Cardiac muscle cell (in vitro differentiated cells and primary cell): Measurements from ENCODE around the gene MAN1C1. TPM values are rescaled to one million over a fixed set of nuclear protein-coding genes. Genes with fewer than 3 reads are reported as not detected.

ENCODE experiments used
- DNase-seq, 2 donors: peaks; one replicate each; pipeline versions ENCODE4 v3.0.0 to v3.0.0-alpha.2; 2010 to 2017; ENCODE audit warnings: low read depth in 1 of 2, low spot score in 1 of 2
- H3K27ac ChIP-seq: fragments of 200-600 bp; sonication (generic); 2 replicates; pipeline ENCODE4 v1.5.1; 2016
- H3K27me3 ChIP-seq: fragments of 200-600 bp; sonication (generic); 2 replicates; pipeline ENCODE4 v1.6.0; 2016; ENCODE audit warnings: control low read depth
- H3K36me3 ChIP-seq: fragments of 200-600 bp; sonication (generic); 2 replicates; pipeline ENCODE4 v1.5.1; 2016; ENCODE audit warnings: control low read depth
- H3K4me1 ChIP-seq: fragments of 200-600 bp; sonication (generic); 2 replicates; pipeline ENCODE4 v1.8.1; 2017; ENCODE audit warnings: low read depth, mild to moderate bottlenecking, mixed run types
- H3K4me3 ChIP-seq: fragments of 200-600 bp; sonication (generic); 2 replicates; pipeline ENCODE4 v1.5.1; 2016; ENCODE audit warnings: mild to moderate bottlenecking
- H3K9me3 ChIP-seq: fragments of 200-600 bp; sonication (generic); 2 replicates; pipeline ENCODE4 v1.5.1; 2017; ENCODE audit warnings: low read depth, mild to moderate bottlenecking, control low read depth
- polyA plus RNA-seq: library from polyadenylated mRNA; unstranded; fragments of >200 nt; fragmentation: Nextera tagmentation; extraction: Ambion mirVana; gene quantifications from 2 replicates; pipeline ENCODE4 v1.2.1, GENCODE V29; 2016
- total RNA-seq: library from RNA; depleted of rRNA; stranded (reverse); fragments of >200 nt; gene quantifications from 2 replicates; pipeline ENCODE4 v1.2.3, GENCODE V29; 2016
- TF ChIP-seq, protein P1 (sequence below): IDR thresholded peaks from 2 replicates; pipeline ENCODE4 v1.5.1; 2012; ENCODE audit warnings: low read depth, mild to moderate bottlenecking, low read length

Gene MAN1C1
- total and polyA plus RNA-seq, 2 experiments from 2014 or later = 88.8 to 118 TPM

DNA sequence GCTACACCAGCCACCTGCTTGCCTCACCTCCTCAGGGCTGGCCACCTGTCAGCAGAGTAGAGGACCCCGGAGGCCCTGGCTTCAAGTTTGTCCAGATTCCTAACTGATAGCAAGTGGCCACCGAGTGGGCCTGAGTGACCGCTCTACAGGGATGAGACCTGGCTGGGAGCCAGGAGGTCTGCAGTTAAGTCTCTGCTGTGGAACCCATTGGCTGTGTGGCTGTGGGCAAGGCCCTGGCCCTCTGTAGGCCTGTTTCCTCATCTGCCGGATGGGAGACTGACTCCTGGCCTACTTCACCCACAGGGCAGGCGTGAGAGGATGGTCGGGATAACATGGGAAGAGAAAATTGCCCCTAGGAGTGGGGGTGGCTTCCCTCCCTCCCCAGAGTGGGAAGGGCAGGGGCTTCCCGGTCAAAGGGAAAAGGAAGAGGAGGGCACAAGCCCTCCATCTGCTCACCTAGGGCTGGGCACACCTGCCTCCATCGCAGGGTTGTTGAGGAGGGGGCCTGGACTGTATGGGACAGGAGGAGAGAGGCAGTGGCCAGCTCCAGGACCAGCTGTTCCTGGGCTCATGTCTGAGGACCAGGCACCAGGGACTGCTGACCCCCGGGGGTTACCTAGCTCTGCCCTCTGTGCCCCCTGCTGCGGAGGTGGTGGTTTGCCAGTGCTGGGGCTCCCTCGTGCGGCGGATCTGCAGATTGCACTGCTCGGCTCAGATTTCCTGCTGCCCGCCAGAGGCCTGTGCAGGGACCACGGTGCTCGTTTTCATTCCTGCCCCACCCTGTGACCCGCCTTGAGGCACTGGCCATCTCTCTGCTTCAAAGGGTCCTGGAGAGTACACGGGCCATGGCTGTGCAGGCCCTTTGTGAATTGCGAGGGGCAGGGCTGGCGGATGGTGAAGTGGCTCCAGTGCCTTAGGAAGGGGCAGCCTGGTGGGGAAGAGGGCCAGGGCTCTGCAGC is 194.0 kb downstream of the MAN1C1 start:
- Histone ChIP-seq H3K4me1 (no peaks in the 10 kb centered on the region), H3K9me3 (no peaks in the 10 kb centered on the region), H3K27ac (no peak overlapping the region), H3K27me3 (no peaks in the 10 kb centered on the region), H3K36me3 (peaks cover 20% of the 10 kb centered on the region), H3K4me3 (no peak overlapping the region)
- peak; percentile 57 to 62 for DNase-seq
- TF ChIP-seq, protein P1, sequence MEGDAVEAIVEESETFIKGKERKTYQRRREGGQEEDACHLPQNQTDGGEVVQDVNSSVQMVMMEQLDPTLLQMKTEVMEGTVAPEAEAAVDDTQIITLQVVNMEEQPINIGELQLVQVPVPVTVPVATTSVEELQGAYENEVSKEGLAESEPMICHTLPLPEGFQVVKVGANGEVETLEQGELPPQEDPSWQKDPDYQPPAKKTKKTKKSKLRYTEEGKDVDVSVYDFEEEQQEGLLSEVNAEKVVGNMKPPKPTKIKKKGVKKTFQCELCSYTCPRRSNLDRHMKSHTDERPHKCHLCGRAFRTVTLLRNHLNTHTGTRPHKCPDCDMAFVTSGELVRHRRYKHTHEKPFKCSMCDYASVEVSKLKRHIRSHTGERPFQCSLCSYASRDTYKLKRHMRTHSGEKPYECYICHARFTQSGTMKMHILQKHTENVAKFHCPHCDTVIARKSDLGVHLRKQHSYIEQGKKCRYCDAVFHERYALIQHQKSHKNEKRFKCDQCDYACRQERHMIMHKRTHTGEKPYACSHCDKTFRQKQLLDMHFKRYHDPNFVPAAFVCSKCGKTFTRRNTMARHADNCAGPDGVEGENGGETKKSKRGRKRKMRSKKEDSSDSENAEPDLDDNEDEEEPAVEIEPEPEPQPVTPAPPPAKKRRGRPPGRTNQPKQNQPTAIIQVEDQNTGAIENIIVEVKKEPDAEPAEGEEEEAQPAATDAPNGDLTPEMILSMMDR = peak; percentile 91

DNA sequence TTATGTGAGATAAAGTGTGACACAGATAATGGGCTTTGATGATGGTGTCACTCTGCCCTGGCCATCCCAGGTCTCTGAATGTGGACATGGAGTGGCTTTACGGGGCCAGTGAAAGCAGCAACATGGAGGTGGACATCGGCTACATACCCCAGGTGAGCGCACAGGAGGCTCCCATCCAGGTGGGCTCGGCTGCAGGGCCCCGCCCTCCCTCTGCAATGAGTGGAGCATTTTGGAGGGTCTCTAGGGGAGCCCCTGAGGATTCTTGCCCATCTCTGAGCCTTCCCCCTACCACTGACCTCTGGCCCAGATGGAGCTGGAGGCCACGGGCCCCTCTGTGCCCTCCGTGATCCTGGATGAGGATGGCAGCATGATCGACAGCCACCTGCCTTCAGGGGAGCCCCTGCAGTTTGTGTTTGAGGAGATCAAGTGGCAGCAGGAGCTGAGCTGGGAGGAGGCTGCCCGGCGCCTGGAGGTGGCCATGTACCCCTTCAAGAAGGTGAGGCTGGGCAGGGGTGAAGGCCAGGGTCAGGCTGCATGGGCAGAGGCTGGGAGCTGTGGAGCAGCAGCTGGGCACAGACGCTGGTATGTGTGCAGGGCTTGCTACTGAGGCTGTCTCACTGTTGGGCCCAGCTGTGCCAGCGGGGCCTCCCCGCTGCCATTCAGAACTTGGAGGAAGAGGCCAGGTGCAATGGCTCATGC is 194.9 kb downstream of the MAN1C1 start:
- no peak for DNase-seq
- no peak overlapping the region for H3K27ac ChIP-seq
- no peaks in the 10 kb centered on the region for H3K27me3 ChIP-seq
- no peaks in the 10 kb centered on the region for H3K9me3 ChIP-seq
- no peaks in the 10 kb centered on the region for H3K4me1 ChIP-seq
- peaks cover 20% of the 10 kb centered on the region for H3K36me3 ChIP-seq
- TF ChIP-seq, protein P1 = no peak
- no peak overlapping the region for H3K4me3 ChIP-seq

DNA sequence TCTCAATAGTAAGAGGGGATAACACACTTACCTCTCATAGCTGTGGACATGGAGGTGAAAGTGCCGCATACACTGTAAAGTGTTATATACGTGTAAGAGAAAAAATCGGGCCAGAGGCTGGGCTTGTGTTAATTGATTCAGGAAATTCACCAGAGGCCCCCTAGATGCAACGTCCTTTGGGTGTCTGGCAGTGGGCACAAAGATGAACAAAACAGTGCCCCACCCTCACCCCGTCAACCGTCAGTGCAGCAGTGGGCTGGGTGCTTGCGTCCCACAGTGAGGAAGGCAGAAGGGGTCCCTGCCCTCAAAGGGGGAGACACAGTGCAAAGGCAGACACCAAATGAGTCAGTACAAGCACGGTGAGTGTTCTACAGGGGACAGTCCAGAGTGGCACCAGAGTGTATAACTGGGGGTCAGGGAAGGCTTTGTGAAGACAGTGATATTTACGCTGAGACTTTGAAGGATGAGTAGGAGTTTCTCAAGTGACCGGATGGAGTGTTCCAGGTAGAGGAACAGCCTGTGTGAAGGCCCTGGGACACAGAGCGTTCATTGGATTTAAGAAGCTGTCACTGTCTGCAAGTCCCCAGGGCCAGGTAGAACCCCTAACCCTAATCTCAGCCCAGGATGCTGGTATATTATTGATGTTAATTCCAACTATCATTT is 196.6 kb downstream of the MAN1C1 start:
- TF ChIP-seq, protein P1 = no peak
- Histone ChIP-seq H3K4me1 (peaks cover 9% of the 10 kb centered on the region), H3K9me3 (no peaks in the 10 kb centered on the region), H3K27ac (no peak overlapping the region), H3K36me3 (peaks cover 18% of the 10 kb centered on the region), H3K27me3 (no peaks in the 10 kb centered on the region), H3K4me3 (no peak overlapping the region)
- DNase-seq = no peak

DNA sequence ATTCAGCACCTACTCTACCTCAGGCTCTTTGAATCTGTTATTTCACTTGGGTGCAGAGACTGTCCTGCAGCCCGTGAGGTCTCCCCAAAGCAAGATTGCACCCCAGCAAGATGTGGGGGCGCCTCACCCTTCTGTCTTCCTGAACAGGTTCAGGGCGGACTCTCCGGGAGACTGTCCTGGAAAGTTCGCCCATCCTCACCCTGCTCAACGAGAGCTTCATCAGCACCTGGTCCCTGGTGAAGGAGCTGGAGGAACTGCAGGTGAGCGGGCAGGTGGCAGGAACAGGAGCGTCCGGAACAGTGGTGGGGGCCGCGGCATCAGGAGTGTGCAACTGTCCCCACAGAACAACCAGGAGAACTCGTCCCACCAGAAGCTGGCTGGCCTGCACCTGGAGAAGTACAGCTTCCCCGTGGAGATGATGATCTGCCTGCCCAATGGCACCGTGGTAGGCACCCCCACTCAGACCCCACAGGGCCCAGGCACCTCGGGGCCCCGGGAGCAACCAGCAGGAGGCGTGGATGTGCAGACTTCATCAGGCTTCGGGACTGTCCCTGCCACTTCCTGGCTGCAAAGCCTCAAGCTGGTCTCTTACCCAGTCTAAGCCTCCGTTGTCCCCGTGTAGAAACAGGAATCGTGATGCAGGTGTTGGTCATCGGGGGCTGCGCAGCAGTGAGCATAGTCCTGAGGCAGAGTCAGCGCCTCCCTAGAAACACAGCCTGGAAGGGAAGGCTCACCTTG is 197.3 kb downstream of the MAN1C1 start:
- DNase-seq = no peak
- Histone ChIP-seq H3K4me1 (peaks cover 16% of the 10 kb centered on the region), H3K36me3 (peaks cover 17% of the 10 kb centered on the region), H3K27me3 (no peaks in the 10 kb centered on the region), H3K4me3 (no peak overlapping the region), H3K9me3 (no peaks in the 10 kb centered on the region), H3K27ac (no peak overlapping the region)
- TF ChIP-seq, protein P1 = no peak

DNA sequence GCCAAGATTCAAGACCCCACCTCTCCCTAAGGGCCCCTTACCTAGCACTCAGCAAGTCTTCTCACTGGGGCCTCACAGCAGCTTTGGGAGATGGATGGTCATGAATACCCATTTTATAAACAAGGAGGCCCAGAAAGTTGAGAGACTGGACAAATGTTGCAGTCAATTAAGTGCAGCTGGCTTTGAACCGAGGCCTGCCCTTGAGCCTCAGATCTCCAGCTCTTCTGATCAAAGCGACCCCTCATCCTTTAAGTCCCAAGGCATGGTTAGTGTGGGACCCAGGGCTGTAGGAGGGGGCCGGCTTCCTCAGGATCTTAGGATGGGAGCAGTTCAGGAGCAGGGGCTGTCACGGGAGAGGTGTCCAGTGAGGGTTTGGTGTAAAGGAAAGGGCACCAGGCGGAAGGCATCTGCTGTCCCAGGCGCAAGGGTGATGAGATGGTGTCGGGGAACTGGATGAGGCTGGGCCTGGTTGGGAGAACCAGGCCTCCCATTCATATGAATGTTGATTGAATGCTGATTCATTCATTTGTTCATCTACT is 198.0 kb downstream of the MAN1C1 start:
- no peaks in the 10 kb centered on the region for H3K9me3 ChIP-seq
- peaks cover 13% of the 10 kb centered on the region for H3K36me3 ChIP-seq
- no peaks in the 10 kb centered on the region for H3K27me3 ChIP-seq
- peaks cover 19% of the 10 kb centered on the region for H3K4me1 ChIP-seq
- DNase-seq = no peak
- H3K4me3 ChIP-seq = no peak overlapping the region
- TF ChIP-seq, protein P1 = no peak
- H3K27ac ChIP-seq = no peak overlapping the region
